Daoy (cell line): Measurements from ENCODE around the gene ITPK1. TPM values are rescaled to one million over a fixed set of nuclear protein-coding genes. Genes with fewer than 3 reads are reported as not detected.
A peak's percentile ranks its signal among the peaks of the same experiment; 100 is the strongest.

ENCODE experiments used
- DNase-seq: peaks from one replicate; pipeline ENCODE4 v3.0.0-alpha.2; 2015; ENCODE audit warnings: low read depth
- total RNA-seq: library from RNA; depleted of rRNA; stranded (reverse); fragments of >200 nt; shearing (Covaris generic); gene quantifications from 2 replicates; pipeline ENCODE4 v1.2.3, GENCODE V29; 2014

ITPK1 gene
- total RNA-seq, 1 experiment from 2014 or later: 14.2 TPM

- DNase-seq: no peak
Measured at GRCh38 chr14:92952481-92953298, 163.0 kb downstream of the ITPK1 start.

DNA sequence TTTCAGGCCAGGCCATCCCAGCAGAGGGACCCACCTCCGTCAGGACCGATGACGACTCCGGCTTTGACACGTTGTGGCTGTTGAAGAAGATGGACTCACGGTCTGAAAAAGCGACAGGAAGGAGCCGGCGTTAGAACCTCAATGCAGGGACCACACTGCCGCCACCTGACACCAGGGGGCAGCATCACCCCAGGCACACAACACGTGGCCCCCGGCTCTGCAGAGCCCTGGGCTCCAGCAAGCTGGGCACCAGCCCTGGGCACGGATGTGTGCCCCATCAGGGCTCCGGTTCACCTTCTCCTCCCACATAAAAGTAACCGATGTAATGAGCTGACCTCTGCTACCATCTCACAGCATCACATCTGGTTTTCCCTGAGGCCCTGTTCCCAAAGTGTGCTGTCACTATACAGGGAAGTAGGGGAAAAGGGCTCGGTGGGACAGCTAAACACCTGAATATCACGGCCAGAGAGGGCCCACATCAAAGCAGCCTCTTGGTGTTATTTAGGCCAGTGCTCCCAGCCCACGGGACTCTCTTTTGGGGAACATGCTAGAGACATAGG, 163.7 kb downstream of the ITPK1 start:
- peak; percentile 83 for DNase-seq

GRCh38 chr14:92951261-92951660, 164.5 kb downstream of the ITPK1 start:
- DNase-seq: no peak

GRCh38 chr14:92950773-92951172, 165.0 kb downstream of the ITPK1 start:
- DNase-seq: no peak

DNA sequence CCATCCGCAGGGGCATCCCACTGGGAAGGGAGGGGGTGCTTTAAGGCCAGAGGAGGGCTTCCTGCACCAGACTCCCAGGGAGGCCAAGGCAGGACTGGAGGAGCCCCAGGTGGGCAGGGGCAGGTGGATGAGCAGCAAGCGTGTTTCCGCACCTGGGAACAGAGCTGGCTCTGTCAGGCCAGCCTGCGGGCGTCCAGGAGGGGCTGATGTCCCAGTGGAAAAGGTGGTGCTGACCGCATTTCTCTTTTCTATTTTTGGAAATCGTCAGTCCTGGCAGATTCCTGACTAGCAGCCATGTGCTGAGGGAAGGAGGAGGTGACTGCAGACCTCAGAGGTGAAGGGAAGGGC, 165.6 kb downstream of the ITPK1 start:
- no peak for DNase-seq

DNA sequence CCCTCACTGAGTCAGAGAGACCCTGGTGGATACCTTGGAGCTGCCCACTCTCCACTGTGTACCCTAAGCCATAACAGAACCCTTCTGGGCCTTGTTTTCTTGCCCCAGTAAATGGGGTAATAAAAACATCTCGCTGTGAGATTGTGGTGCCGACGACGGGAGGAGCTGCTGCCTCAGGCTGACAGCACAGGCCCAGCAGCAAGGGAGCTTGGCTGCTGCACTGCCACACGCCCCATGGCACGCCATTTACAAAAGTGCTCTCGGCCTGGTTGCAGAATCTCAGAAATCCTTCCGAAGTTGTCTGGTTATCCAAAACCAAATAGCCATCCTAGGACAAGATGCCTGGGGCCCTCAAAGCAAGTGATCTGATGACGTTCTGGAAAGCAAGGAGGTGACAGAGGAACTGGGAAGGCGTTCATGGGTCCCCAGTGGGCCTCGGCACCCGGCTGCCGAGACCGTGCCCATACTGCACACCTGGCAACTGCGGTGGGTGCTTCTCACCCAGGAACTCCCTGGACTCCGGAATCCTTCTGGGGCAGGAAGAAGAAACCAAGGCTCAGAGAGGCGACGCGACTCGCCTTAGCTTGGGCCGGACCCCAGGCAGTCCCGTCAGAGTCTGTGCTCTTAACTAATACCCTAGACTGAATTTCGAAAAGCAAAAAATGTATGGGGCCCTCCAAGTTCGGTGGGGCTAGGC, 166.1 kb downstream of the ITPK1 start:
- no peak for DNase-seq

DNA sequence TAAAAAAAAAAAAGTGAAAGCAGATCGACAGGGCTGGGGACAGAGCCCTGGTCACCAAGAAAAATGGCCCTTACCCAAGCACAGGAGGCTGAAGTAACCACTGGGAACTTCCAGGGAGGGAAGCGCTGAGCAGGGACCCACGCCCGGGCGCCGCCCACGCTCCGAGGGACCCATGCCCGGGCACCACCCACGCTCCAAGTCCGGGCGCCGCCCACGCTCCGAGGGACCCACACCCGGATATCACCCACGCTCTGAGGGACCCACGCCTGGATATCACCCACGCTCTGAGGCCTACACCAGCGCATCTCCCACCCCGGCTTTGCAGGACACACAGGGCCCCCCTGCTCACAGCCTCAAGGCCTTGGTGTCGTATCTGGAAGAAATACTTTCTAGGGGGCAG, 167.1 kb downstream of the ITPK1 start:
- DNase-seq: no peak

DNA sequence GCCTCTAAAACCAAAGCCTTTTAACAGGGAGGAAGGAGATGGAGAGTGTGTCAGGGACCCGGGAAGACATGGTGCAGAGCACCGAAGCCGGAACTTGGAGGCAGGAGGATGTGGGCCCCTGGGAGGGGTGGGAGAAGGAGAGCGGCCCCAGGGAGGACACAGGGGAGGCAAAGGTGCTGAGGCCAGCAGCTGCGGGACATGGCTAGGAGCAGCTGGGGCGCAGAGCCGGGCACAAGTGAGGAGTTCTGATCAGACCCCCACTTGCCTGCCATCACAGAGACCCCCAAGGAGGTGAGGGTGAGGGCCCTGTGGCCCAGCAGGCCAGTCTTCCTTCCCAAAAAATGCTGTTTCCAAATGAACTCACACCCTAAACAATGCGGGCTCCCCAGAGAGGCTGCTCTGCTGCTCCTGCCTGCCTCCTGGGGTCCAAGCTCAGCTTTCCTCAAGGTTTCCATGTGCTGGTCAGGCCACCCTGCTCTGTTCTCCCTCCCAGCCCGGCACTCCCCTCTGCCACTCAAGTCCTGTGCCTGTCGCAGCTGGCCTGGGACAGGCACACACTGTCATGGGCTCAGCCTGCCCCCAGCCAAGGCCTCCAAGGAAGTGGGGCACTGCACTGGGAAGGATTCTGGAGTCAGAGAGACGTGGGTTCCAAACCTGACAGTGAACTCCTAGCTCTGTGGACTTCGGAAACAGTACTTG, 168.7 kb downstream of the ITPK1 start:
- DNase-seq: no peak

- peak; percentile 85 for DNase-seq
Measured at GRCh38 chr14:92945959-92946846, 169.5 kb downstream of the ITPK1 start.

GRCh38 chr14:92945544-92945943, 170.2 kb downstream of the ITPK1 start:
- DNase-seq: no peak

DNA sequence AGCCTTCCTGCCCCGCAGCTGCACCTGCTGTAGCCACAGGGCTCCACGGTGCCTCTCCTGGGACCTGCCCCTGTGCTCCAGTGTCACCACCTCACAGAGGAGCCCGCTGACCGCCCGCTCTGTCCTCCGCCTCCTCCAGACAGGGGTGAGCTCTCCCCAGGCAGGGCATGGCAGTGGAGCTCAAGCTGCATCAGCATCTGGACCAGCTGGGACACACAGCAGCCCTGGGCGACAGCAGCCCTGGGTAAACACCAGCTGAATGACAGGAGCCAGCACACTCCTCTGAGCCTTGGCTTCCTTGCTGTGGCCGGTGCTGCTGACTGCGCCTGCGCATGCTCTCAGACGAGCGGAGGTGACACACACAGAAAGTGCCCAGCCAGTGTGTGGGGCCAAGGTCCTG, 170.7 kb downstream of the ITPK1 start:
- DNase-seq: no peak

DNA sequence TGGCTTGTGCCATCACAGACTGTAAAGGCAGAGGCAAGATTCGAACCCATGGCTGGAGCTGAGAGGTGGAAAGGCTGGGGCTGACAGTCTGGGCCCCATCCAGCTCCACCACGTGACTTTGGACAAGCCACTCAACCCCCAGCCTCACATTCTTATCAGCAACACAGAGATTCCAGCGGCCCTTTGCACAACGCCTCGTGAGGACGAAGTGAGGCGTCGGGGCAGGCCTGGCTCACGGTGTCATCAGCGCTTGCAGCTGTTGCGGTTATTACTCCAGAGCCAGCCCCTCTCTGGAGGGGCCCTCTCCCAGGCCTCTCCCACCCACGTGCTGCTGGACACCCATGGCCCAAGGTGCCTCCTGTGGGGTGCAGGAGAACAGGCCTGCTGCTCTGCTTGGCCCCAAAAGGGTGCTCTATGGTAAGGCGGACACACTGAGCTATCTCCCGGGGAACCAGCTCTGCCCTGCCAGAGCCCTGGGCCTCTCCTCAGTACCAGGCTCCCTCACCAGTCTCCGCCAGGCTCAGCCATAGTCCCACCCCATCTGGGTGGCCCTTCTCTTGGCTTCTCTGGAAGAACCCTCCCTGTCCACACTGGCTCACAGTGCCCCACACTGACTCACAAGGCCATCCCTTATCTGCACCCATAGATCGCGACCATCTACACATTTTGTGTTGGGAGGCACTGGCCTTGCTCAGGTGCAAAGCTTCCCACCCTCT, 171.7 kb downstream of the ITPK1 start:
- no peak for DNase-seq

DNA sequence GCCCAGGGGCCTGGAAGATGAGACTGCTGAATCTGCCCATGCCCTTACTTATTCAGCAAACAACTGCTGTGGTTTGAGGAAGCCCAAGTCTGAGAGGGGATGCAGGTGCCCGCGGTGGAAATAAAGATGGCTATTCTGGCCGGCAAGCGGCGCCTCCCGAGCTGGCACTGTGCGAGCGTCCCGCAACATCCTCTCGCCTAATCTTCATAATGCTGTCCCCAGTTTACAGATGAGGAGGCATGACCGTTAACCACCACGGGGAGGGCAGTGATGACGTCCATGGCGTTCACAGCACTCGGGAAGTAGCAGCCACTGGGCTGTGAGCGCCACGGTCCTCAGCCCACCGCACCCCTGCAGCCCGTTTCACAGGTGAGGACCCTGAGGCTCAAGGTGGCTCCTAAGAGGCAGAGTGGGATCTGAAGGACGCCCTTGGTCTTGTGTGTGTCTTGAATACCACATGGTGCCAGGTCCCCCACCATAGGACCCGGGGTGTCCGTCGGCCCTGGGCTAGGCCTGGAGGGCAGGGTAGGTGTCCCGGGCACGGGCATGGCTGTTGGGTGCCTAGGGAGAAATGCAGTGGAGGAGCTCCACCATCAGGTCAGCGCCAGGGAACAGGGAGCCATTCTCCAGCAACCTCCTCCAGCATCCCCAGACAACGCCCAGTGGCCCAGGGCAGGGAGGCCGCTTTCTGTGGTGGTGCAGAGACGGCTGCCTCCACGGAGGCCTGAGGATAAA, 172.6 kb downstream of the ITPK1 start:
- no peak for DNase-seq

DNA sequence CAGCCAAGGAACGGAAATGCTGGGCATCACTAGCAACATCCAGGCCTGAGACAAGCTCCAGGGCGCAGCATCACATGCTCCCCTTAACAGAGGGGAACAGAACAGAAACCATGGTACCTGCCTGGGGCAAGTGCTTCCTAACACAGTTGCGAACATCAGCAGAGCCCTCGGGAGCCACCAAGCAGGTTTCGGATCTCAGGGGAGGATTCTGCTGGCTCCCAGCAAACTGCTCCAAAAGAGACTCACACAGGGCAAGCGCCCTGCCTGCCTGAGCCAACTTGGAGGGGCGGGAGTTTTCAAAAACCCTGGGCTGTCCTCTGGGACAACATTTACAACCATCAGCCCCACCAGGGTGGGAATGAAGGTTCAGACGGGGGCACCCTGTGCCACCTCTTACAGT, 173.1 kb downstream of the ITPK1 start:
- no peak for DNase-seq

DNA sequence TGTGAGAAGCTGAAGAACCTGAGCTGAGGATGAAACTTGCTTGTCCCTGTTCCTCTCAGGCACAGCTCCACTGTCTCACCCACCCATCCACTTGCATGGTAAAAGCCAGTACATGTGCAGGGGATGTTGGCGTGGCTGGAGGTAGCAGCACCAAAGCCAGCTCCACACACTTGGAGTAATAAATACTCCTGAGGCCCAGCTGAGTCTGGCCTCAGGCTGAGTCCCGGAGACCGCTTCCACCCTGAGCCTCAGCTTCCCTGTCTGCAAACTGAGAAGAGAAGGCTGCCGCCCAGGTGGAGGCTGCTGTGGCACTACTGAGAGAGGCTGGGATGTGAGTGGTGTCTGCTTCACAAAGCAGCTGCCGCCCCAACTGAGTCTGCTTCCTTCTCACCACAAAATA, 173.6 kb downstream of the ITPK1 start:
- no peak for DNase-seq

DNA sequence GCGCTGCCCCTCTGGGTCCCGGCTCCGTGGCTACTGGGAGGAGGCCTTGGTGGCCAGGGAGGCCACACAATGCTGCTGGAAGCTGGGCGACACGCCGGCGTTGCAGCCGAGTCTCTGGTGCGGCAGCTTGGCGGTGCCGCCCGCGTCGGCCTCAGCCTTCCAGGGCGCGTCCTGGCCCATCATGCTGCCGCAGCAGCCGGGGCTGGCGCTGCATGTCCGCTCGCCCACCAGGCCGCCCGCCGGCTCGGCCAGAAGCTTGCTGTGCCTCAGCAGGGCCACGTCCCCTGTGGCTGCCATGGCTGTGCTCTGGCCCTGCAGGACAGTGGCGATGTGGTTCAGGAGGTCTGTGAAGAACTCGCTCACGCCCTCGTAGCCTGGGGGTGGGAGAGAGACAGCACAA, 174.2 kb downstream of the ITPK1 start:
- no peak for DNase-seq

GRCh38 chr14:92940543-92940942, 175.2 kb downstream of the ITPK1 start:
- no peak for DNase-seq

DNA sequence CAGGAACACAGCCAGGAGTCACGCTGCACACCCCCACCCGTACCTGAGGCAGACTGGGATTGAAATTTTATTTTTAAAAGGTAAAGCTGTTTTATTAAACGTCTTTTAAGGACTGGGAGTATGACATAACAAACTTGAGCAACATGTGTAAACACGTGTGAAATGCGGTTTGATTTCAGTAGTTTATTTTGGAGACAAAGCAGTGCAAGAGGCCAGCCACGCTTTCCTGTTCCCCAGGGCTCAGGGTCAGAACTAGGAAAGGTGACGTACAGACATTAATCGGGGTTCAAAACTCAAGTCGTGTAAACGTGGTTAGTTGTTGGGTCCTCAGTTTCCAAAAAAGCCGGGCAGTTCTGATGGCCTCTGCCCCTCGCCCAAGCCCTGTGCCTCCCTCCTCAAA, 176.0 kb downstream of the ITPK1 start:
- no peak for DNase-seq

DNA sequence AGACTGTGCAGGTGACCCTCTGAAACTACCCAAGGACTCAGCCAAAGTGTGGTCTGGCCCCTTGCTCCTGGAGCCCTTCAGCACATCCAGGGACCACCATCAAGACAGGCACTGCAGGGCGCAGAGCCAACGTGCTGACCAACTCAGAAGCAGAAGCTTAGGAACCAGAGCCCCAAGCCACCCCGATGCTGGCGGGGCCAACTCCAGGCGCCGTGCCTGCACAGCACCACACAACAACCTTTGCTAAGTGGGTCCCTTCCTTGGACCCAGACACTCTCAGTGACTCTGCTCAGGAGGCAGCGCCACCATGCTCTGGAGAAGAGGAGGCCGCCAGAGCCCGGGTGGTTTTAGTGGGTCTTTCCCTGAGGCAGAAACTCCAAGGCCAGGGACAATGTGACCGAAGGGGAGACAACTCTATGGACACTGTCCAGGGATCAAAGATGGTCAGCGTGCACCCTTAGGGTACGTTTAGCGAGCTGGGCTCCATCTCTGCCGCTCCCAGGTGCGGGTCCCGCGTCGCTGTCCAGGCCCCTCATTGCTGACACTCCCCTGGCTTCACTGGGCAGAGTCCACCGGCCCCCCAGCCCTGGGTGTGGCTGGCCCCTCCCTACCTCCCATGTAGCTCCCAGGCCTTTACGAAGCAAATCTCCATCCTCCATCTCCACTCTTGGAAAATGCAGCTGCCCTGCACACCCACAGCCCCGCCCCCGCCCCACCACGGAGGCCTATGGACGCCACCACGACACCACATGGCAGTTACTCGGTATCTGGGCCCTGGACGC, 176.6 kb downstream of the ITPK1 start:
- DNase-seq: no peak
